ENCODE measurements around the gene MDC1. TPM values are rescaled to one million over a fixed set of nuclear protein-coding genes. Genes with fewer than 3 reads are reported as not detected.

Gene MDC1
- polyA plus RNA-seq, 1 donor (not counting 4 experiments of a cell fraction or from before 2014, with no cell fraction given) = 6.9 TPM

DNA sequence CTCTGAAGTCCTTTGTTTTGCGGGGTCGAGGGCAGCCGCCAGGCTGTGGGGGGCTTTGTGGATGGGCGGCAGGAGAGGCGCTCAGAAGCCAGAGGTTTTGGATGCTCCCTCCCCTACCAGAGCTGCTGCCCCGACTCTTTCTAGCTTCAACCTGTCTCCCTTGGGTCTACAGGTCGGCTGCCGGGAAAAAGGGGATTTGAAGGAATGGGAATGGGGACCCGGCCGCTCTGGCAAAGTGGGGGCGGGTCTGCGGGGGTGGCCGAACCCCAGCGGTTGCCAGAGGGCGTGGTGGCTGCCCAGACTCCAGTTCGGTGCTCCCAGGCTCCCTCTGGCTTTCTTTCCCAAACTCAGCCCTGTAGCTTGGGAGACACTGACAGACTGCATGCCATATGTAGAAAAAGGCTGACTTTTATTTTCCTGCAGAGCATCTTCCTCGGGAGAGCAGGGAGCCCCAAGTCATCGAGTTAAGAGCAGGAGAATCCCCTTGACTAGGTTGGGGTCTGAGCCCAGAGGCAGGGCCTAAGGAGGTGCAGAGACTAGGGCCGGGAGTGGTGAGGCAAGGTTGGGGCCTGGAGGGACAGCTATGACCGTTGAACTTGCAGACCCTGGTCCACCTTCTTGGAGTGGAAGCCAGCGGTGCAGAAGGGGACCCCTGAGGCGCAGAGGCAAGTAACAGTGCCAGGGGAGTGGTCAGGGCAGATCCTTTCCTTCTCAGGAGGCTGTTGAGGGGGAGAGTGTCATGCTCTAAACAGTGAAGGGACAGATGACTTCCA, 29.2 kb downstream of the MDC1 start:
- peak overlapping the region; percentile 94 for H3K27ac ChIP-seq (ENCODE audit: control insufficient read depth, insufficient read depth, low read length)
- peak overlapping the region; percentile 97 for H3K9ac ChIP-seq (ENCODE audit: control insufficient read depth, extremely low read depth, insufficient read depth, low read length)
- dilution Hi-C loops (cut with MboI; ENCODE audit: extremely low pct_ligation_motif_present, low sequenced_read_pairs) = no loop called here
- FAIRE-seq (no peak), DNase-seq (ENCODE audit: low read depth, low spot score) (no peak)
- no peaks in the 10 kb centered on the region for H3K9me1 ChIP-seq (ENCODE audit: control insufficient read depth, extremely low read depth, insufficient read depth, low read length)
- peaks cover 35% of the 10 kb centered on the region for H3K4me1 ChIP-seq (ENCODE audit: control insufficient read depth, extremely low read depth, insufficient read depth, low read length)
- no peaks in the 10 kb centered on the region for H3K9me3 ChIP-seq (ENCODE audit: control insufficient read depth, low read depth, low read length)
- no peaks in the 10 kb centered on the region for H3K27me3 ChIP-seq (ENCODE audit: control insufficient read depth, extremely low read depth, insufficient read depth, low read length)
- H3K4me2 ChIP-seq (ENCODE audit: control insufficient read depth, extremely low read depth, insufficient read depth, low read depth, low read length) = peak overlapping the region; percentile 98
- peak overlapping the region; percentile 82 to 90 (median 87) for H3K4me3 ChIP-seq (ENCODE audit: control insufficient read depth in 2 of 3, extremely low read depth in 1 of 3, insufficient read depth in 2 of 3, low read depth in 1 of 3, low read length in 3 of 3)
- no peaks in the 10 kb centered on the region for H4K20me1 ChIP-seq (ENCODE audit: control insufficient read depth, extremely low read depth, insufficient read depth, low read length)
- TF ChIP-seq EZH2 (IDR thresholded peaks at IDR 0.05; ENCODE audit: low read length) = no peak
- TF ChIP-seq, protein P1, sequence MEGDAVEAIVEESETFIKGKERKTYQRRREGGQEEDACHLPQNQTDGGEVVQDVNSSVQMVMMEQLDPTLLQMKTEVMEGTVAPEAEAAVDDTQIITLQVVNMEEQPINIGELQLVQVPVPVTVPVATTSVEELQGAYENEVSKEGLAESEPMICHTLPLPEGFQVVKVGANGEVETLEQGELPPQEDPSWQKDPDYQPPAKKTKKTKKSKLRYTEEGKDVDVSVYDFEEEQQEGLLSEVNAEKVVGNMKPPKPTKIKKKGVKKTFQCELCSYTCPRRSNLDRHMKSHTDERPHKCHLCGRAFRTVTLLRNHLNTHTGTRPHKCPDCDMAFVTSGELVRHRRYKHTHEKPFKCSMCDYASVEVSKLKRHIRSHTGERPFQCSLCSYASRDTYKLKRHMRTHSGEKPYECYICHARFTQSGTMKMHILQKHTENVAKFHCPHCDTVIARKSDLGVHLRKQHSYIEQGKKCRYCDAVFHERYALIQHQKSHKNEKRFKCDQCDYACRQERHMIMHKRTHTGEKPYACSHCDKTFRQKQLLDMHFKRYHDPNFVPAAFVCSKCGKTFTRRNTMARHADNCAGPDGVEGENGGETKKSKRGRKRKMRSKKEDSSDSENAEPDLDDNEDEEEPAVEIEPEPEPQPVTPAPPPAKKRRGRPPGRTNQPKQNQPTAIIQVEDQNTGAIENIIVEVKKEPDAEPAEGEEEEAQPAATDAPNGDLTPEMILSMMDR (optimal IDR thresholded peaks at IDR 0.05 in 1 of 3, IDR thresholded peaks at IDR 0.05 in 1 of 3, conservative IDR thresholded peaks at IDR 0.05 in 1 of 3; ENCODE audit: extremely low read depth in 1 of 3, insufficient read depth in 2 of 3, low read length in 3 of 3) = peak in 1 of 3 experiments; percentile 30
- H2AFZ ChIP-seq (ENCODE audit: control insufficient read depth, low read length) = no peak overlapping the region
- H3K79me2 ChIP-seq (ENCODE audit: control insufficient read depth, insufficient read depth, low read length) = peaks cover 63% of the 10 kb centered on the region
- H3K36me3 ChIP-seq (ENCODE audit: control insufficient read depth in 2 of 2, extremely low read depth in 1 of 2, insufficient read depth in 2 of 2, low read length in 2 of 2) = peaks cover 7 to 23% of the 10 kb centered on the region in 2 experiments

DNA sequence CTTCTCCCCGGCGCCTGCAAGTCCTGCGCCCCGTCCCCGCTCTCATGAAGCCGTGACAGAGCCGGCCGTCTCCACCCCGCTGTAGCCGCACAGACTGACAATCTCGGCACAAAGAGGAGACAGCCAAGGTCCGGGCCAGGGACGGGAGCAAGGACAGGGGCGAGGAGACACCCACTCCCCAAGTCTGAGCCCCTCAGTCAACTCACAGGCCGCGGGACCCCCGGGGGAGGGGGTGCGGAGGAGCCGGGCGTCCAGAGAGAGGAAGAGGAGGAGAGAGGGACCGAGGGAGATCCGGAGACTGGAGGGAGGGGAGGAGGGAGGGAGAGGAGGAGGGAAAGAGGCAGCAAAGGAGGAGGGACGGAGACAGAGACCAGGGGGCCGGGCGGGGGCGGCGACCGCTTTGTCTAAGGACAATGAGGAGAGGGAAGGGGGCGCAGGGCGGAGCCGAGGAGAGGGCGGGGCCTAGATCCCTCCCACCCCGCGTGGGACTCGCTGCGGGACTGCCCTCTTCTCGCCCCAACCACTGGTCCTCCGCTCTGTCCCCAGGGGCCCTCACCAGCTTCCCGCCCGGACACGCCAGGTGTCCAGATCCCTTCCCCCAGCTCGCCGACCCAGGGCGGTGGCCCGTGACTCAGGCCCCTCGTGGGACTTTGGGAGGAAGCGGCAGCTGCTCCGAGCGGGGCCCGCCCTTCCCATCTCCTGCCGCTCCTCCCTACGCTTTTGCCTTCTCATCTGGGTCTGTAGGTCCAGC, 30.0 kb downstream of the MDC1 start:
- DNase-seq (ENCODE audit: low read depth, low spot score) = peak; percentile 97
- Histone ChIP-seq H3K27ac (ENCODE audit: control insufficient read depth, insufficient read depth, low read length) (peak overlapping the region; percentile 94), H3K27me3 (ENCODE audit: control insufficient read depth, extremely low read depth, insufficient read depth, low read length) (no peaks in the 10 kb centered on the region), H3K4me2 (ENCODE audit: control insufficient read depth, extremely low read depth, insufficient read depth, low read depth, low read length) (peak overlapping the region; percentile 100), H3K4me1 (ENCODE audit: control insufficient read depth, extremely low read depth, insufficient read depth, low read length) (peaks cover 41% of the 10 kb centered on the region), H3K9me3 (ENCODE audit: control insufficient read depth, low read depth, low read length) (no peaks in the 10 kb centered on the region), H3K9ac (ENCODE audit: control insufficient read depth, extremely low read depth, insufficient read depth, low read length) (peak overlapping the region; percentile 97), H4K20me1 (ENCODE audit: control insufficient read depth, extremely low read depth, insufficient read depth, low read length) (peaks cover 3% of the 10 kb centered on the region), H3K36me3 (ENCODE audit: control insufficient read depth in 2 of 2, extremely low read depth in 1 of 2, insufficient read depth in 2 of 2, low read length in 2 of 2) (peaks cover 7 to 26% of the 10 kb centered on the region in 2 experiments), H3K4me3 (ENCODE audit: control insufficient read depth in 2 of 3, extremely low read depth in 1 of 3, insufficient read depth in 2 of 3, low read depth in 1 of 3, low read length in 3 of 3) (peak overlapping the region; percentile 82 to 90 (median 87)), H3K79me2 (ENCODE audit: control insufficient read depth, insufficient read depth, low read length) (peaks cover 71% of the 10 kb centered on the region), H2AFZ (ENCODE audit: control insufficient read depth, low read length) (peak overlapping the region; percentile 39), H3K9me1 (ENCODE audit: control insufficient read depth, extremely low read depth, insufficient read depth, low read length) (no peaks in the 10 kb centered on the region)
- FAIRE-seq = no peak
- dilution Hi-C loops (cut with MboI; ENCODE audit: extremely low pct_ligation_motif_present, low sequenced_read_pairs) = no loop called here
- TF ChIP-seq EZH2 (IDR thresholded peaks at IDR 0.05; ENCODE audit: low read length) = no peak
- TF ChIP-seq, protein P1 (optimal IDR thresholded peaks at IDR 0.05 in 1 of 3, IDR thresholded peaks at IDR 0.05 in 1 of 3, conservative IDR thresholded peaks at IDR 0.05 in 1 of 3; ENCODE audit: extremely low read depth in 1 of 3, insufficient read depth in 2 of 3, low read length in 3 of 3) = no peak

Measured in keratinocyte (primary cell).